H9 (cell line): Measurements from ENCODE around the gene TMEM108. TPM values are rescaled to one million over a fixed set of nuclear protein-coding genes. Genes with fewer than 3 reads are reported as not detected.

Experiments used
- DNase-seq: peaks from one replicate; pipeline ENCODE4 v3.0.0-alpha.2; 2017
- H2AFZ ChIP-seq: one replicate; pipeline ENCODE4 v1.6.1; 2013; ENCODE audit warnings: mild to moderate bottlenecking, low read length, control low read depth, moderate library complexity
- H2AK5ac ChIP-seq: 2 replicates; pipeline ENCODE4 v1.6.1; 2013; ENCODE audit warnings: low read length, control low read depth, mixed read lengths; ENCODE audit not compliant: insufficient read length
- H2BK120ac ChIP-seq: one replicate; pipeline ENCODE4 v1.6.1; 2013; ENCODE audit warnings: low read depth, mild to moderate bottlenecking, low read length, control low read depth, inconsistent platforms; ENCODE audit not compliant: poor library complexity, severe bottlenecking
- H2BK12ac ChIP-seq: 2 replicates; pipeline ENCODE4 v1.6.1; 2013; ENCODE audit warnings: low read length, control low read depth, mixed read lengths, low read depth; ENCODE audit not compliant: insufficient read length
- H2BK15ac ChIP-seq: 2 replicates; pipeline ENCODE4 v1.6.1; 2013; ENCODE audit warnings: low read depth, low read length, control low read depth
- H2BK20ac ChIP-seq: one replicate; pipeline ENCODE4 v1.6.1; 2013; ENCODE audit warnings: low read depth, mild to moderate bottlenecking, low read length, control low read depth, inconsistent platforms; ENCODE audit not compliant: poor library complexity, severe bottlenecking
- H2BK5ac ChIP-seq: 2 replicates; pipeline ENCODE4 v1.6.1; 2013; ENCODE audit warnings: low read length, control low read depth, mixed read lengths; ENCODE audit not compliant: insufficient read length
- H3K14ac ChIP-seq: 2 replicates; pipeline ENCODE4 v1.6.1; 2013; ENCODE audit warnings: low read length, control low read depth; ENCODE audit not compliant: insufficient read depth
- H3K18ac ChIP-seq: 2 replicates; pipeline ENCODE4 v1.6.1; 2013; ENCODE audit warnings: low read depth, mild to moderate bottlenecking, mixed read lengths, low read length, control low read depth; ENCODE audit not compliant: insufficient read length
- H3K23ac ChIP-seq: 2 replicates; pipeline ENCODE4 v1.6.1; 2013; ENCODE audit warnings: low read length, control low read depth, mixed read lengths, low read depth; ENCODE audit not compliant: insufficient read length
- H3K23me2 ChIP-seq: 2 replicates; pipeline ENCODE4 v1.6.1; 2013; ENCODE audit warnings: low read depth, mild to moderate bottlenecking, mixed read lengths, low read length, control low read depth; ENCODE audit not compliant: insufficient read length, poor library complexity, severe bottlenecking
- H3K27ac ChIP-seq: 2 replicates; pipeline ENCODE4 v1.5.1; 2013; ENCODE audit warnings: low read length, control low read depth, mixed read lengths, low read depth; ENCODE audit not compliant: insufficient read length
- H3K27me3 ChIP-seq: 2 replicates; pipeline ENCODE4 v1.6.1; 2013; ENCODE audit warnings: low read length, control low read depth, inconsistent platforms; ENCODE audit not compliant: insufficient read depth
- H3K4ac ChIP-seq: 2 replicates; pipeline ENCODE4 v1.6.1; 2013; ENCODE audit warnings: low read depth, mild to moderate bottlenecking, control low read depth, inconsistent platforms, low read length, moderate library complexity
- H3K4me1 ChIP-seq: 2 replicates; pipeline ENCODE4 v1.6.1; 2013; ENCODE audit warnings: low read length, control low read depth, inconsistent platforms; ENCODE audit not compliant: insufficient read depth
- H3K4me2 ChIP-seq: 2 replicates; pipeline ENCODE4 v1.6.1; 2013; ENCODE audit warnings: low read length, control low read depth, mixed read lengths; ENCODE audit not compliant: insufficient read length, insufficient read depth
- H3K56ac ChIP-seq: 2 replicates; pipeline ENCODE4 v1.6.1; 2013; ENCODE audit warnings: low read depth, mild to moderate bottlenecking, mixed read lengths, low read length, control low read depth; ENCODE audit not compliant: insufficient read length
- H3K79me1 ChIP-seq: 2 replicates; pipeline ENCODE4 v1.6.1; 2013; ENCODE audit warnings: low read depth, mild to moderate bottlenecking, moderate library complexity, low read length, control low read depth, inconsistent platforms; ENCODE audit not compliant: insufficient read depth, poor library complexity, severe bottlenecking
- H3K79me2 ChIP-seq: 2 replicates; pipeline ENCODE4 v1.6.1; 2013; ENCODE audit warnings: low read length, control low read depth, inconsistent platforms; ENCODE audit not compliant: insufficient read depth
- H3K9ac ChIP-seq: 2 replicates; pipeline ENCODE4 v1.6.1; 2013; ENCODE audit warnings: low read length, control low read depth, mixed read lengths; ENCODE audit not compliant: insufficient read length; ENCODE audit errors: extremely low read depth
- H3K9me3 ChIP-seq: one replicate; pipeline ENCODE4 v1.6.1; 2013; ENCODE audit warnings: low read depth, low read length, inconsistent platforms; ENCODE audit not compliant: control insufficient read depth
- H3T11ph ChIP-seq: one replicate; pipeline ENCODE4 v1.6.1; 2013; ENCODE audit warnings: mild to moderate bottlenecking, low read length, control low read depth, inconsistent platforms
- H4K20me1 ChIP-seq: one replicate; pipeline ENCODE4 v1.6.1; 2013; ENCODE audit not compliant: control insufficient read depth, insufficient read length, insufficient read depth
- H4K5ac ChIP-seq: 2 replicates; pipeline ENCODE4 v1.6.1; 2013; ENCODE audit warnings: low read depth, mild to moderate bottlenecking, mixed read lengths, low read length, control low read depth; ENCODE audit not compliant: insufficient read length
- H4K8ac ChIP-seq: replicated peaks from 2 replicates; pipeline ENCODE4 v1.6.1; 2013; ENCODE audit warnings: low read length, control low read depth, mixed read lengths, low read depth; ENCODE audit not compliant: insufficient read length
- H4K91ac ChIP-seq: 2 replicates; pipeline ENCODE4 v1.6.1; 2013; ENCODE audit warnings: low read depth, mild to moderate bottlenecking, moderate library complexity, mixed read lengths, low read length, control low read depth; ENCODE audit not compliant: insufficient read length
- H3K27ac Mint-ChIP-seq, 3 experiments: 2 replicates in 2 of 3; 3 replicates in 1 of 3; pipeline ENCODE4 v1.8.0; 2020 to 2021; ENCODE audit warnings: mixed read lengths in 3 of 3, mild to moderate bottlenecking in 1 of 3, moderate library complexity in 1 of 3
- H3K27me3 Mint-ChIP-seq: 2 replicates; pipeline ENCODE4 v1.8.0; 2021; ENCODE audit warnings: low read depth, mild to moderate bottlenecking, moderate library complexity, mixed read lengths
- H3K36me3 Mint-ChIP-seq, 3 experiments: 2 replicates in 2 of 3; 3 replicates in 1 of 3; pipeline ENCODE4 v1.8.0; 2020 to 2021; ENCODE audit warnings: low read depth in 3 of 3, mixed read lengths in 3 of 3; ENCODE audit not compliant: insufficient read depth in 1 of 3
- H3K4me1 Mint-ChIP-seq, 2 experiments: 2 replicates each; pipeline ENCODE4 v1.8.0; 2020; ENCODE audit warnings: mixed read lengths in 2 of 2
- H3K4me3 Mint-ChIP-seq, 2 experiments: 2 replicates in 1 of 2; 3 replicates in 1 of 2; pipeline ENCODE4 v1.8.0; 2020 to 2021; ENCODE audit warnings: mild to moderate bottlenecking in 2 of 2, mixed read lengths in 2 of 2, moderate library complexity in 1 of 2
- H3K9me3 Mint-ChIP-seq, 2 experiments: 2 replicates in 1 of 2; 3 replicates in 1 of 2; pipeline ENCODE4 v1.8.0; 2020; ENCODE audit warnings: mild to moderate bottlenecking in 2 of 2, mixed read lengths in 2 of 2, moderate library complexity in 1 of 2
- CTCF ChIP-seq: fragments of 200-600 bp; sonication (generic); conservative IDR thresholded peaks from 3 replicates; pipeline ENCODE4 v1.8.0; 2021; ENCODE audit warnings: antibody characterized with exemption, mild to moderate bottlenecking
- WGBS: extraction: QIAGEN DNeasy Blood & Tissue Kit; methylation state at CpG from one replicate; pipeline ENCODE4 v1.1.7; 2013; ENCODE audit warnings: missing lambda C conversion rate, low lambda C conversion rate, mixed read lengths; ENCODE audit not compliant: insufficient read length; ENCODE audit errors: extremely low coverage; 5-methylcytosine and 5-hydroxymethylcytosine counted together
- total RNA-seq: library from RNA; stranded (reverse); gene quantifications from 2 replicates; pipeline ENCODE4 v1.2.1, GENCODE V29; 2021

The TMEM108 gene
- total RNA-seq, 1 experiment from 2014 or later = 5.0 TPM

DNA sequence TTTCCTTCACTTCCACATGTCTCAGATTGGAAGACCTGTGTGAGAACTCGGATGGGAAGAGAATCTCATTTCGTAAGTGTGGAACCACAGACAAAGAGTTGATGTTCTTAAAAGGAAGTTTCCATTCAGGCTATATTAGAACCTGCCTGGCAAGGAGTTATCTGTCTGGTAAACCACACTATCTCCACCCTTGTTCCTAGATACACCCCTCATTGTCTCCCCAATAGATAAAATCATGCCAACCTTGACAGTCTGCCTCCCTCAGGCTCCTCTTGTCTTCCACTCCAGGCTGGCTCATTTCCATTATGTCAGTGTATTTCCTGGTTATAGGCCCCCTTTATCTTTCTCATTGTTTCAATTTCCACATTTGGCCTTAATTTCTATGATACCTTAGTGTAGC is 89.2 kb downstream of the TMEM108 start:
- Histone ChIP-seq H2AFZ (no peak overlapping the region), H3K4me2 (no peak overlapping the region), H3K79me2 (no peaks in the 10 kb centered on the region), H3K4ac (no peak overlapping the region), H2BK120ac (no peak overlapping the region), H4K8ac (no peak overlapping the region), H3K23ac (no peak overlapping the region), H3T11ph (no peak overlapping the region), H3K27ac (no peak overlapping the region), H2BK12ac (no peak overlapping the region), H4K91ac (no peak overlapping the region), H4K20me1 (no peaks in the 10 kb centered on the region), H3K4me1 (no peaks in the 10 kb centered on the region), H3K27me3 (no peaks in the 10 kb centered on the region), H3K9ac (no peak overlapping the region), H3K23me2 (no peaks in the 10 kb centered on the region), H3K9me3 (no peaks in the 10 kb centered on the region), H2AK5ac (no peak overlapping the region), H4K5ac (no peak overlapping the region), H2BK5ac (no peak overlapping the region), H3K79me1 (no peaks in the 10 kb centered on the region), H2BK20ac (no peak overlapping the region), H3K14ac (no peak overlapping the region), H2BK15ac (no peak overlapping the region), H3K56ac (no peak overlapping the region), H3K18ac (no peak overlapping the region)
- no peaks in the 10 kb centered on the region for H3K27me3 Mint-ChIP-seq
- WGBS = no CpG with 5 or more reads among the region's 2 CpGs
- H3K36me3 Mint-ChIP-seq = no peaks in the 10 kb centered on the region; a peak in 1 of 7 replicates
- DNase-seq = no peak
- no peak overlapping the region for H3K4me3 Mint-ChIP-seq
- H3K27ac Mint-ChIP-seq = no peak overlapping the region; a peak in 1 of 7 replicates
- no peaks in the 10 kb centered on the region; a peak in 1 of 4 replicates for H3K4me1 Mint-ChIP-seq
- no peak for TF ChIP-seq CTCF
- no peaks in the 10 kb centered on the region for H3K9me3 Mint-ChIP-seq
